K562 (cell line): Measurements from ENCODE around the gene RARG. TPM values are rescaled to one million over a fixed set of nuclear protein-coding genes. Genes with fewer than 3 reads are reported as not detected.

ENCODE experiments used
- ATF7 ChIP-seq: fragments of 450-650 bp; IDR thresholded peaks from 2 replicates; pipeline ENCODE4 v1.7.1; 2014; ENCODE audit warnings: mild to moderate bottlenecking, moderate library complexity
- CC2D1A ChIP-seq: fragments of 450-650 bp; IDR thresholded peaks from 2 replicates; pipeline ENCODE4 v1.6.1; 2017; ENCODE audit warnings: mild to moderate bottlenecking
- HCFC1 ChIP-seq: IDR thresholded peaks from 2 replicates; pipeline ENCODE4 v1.6.1; 2012; ENCODE audit warnings: low read depth, low read length, improper control_type of control experiment
- HNRNPLL ChIP-seq: fragments of 200-400 bp; formaldehyde crosslinking; IDR thresholded peaks from 2 replicates; pipeline ENCODE4 v1.6.1; 2017; ENCODE audit warnings: low read length, low read depth, mild to moderate bottlenecking; ENCODE audit not compliant: poor library complexity, severe bottlenecking
- ILF3 ChIP-seq: fragments of 450-650 bp; IDR thresholded peaks from 2 replicates; pipeline ENCODE4 v1.6.1; 2018; ENCODE audit warnings: antibody characterized with exemption, mild to moderate bottlenecking, moderate library complexity, borderline replicate concordance
- NBN ChIP-seq: fragments of 450-650 bp; IDR thresholded peaks from 2 replicates; pipeline ENCODE4 v1.6.1; 2016; ENCODE audit warnings: low read depth, mild to moderate bottlenecking
- RAD21 ChIP-seq, 2 experiments: fragments of 250-450 bp in 1 of 2; fragments of 450-650 bp in 1 of 2; sonication (Bioruptor Pico) in 1 of 2; formaldehyde crosslinking in 1 of 2; IDR thresholded peaks in 1 of 2; conservative IDR thresholded peaks in 1 of 2; 2 replicates each; pipeline versions ENCODE4 v1.4.0 to v1.8.0; 2020 to 2022; ENCODE audit warnings: mild to moderate bottlenecking in 2 of 2, moderate library complexity in 1 of 2
- RFX5 ChIP-seq: IDR thresholded peaks from 2 replicates; pipeline ENCODE4 v1.6.1; 2011; ENCODE audit warnings: low read depth, mild to moderate bottlenecking, improper control_type of control experiment, low read length
- RUNX1 ChIP-seq: sonication (generic); IDR thresholded peaks from 2 replicates; pipeline ENCODE4 v1.6.1; 2016; ENCODE audit warnings: antibody characterized with exemption, low read depth
- SMARCC2 ChIP-seq: fragments of 450-650 bp; IDR thresholded peaks from 2 replicates; pipeline ENCODE4 v1.6.1; 2017; ENCODE audit warnings: antibody characterized with exemption, moderate library complexity, mild to moderate bottlenecking, low read depth
- ZNF232 ChIP-seq: sonication (generic); formaldehyde crosslinking; IDR thresholded peaks from 2 replicates; pipeline ENCODE4 v1.8.0; 2022; ENCODE audit warnings: mild to moderate bottlenecking, missing genetic modification reagents
- polyA plus RNA-seq, 8 experiments: library from polyadenylated mRNA; depleted of rRNA in 4 of 8; stranded (reverse) in 5 of 8; unstranded in 3 of 8; fragments of >200 nt; fragmentation: Nextera tagmentation in 2 of 8; fragmentation: Illumina TruSeq in 1 of 8; extraction: Ambion mirVana in 2 of 8; extraction: Trizol in 1 of 8; gene quantifications; 2 replicates each; pipeline versions ENCODE4 v1.2.1 to v1.2.3, GENCODE V29; 2011 to 2014; ENCODE audit warnings: inconsistent platforms in 1 of 8, missing spikeins in 1 of 8
- total RNA-seq, 7 experiments: library from RNA; depleted of rRNA in 6 of 7; stranded (reverse); fragments of >200 nt in 6 of 7; fragmentation: Illumina TruSeq in 2 of 7; extraction: Trizol in 2 of 7; gene quantifications; 2 replicates each; pipeline versions ENCODE4 v1.2.1 to v1.2.3, GENCODE V29; 2011 to 2021; ENCODE audit warnings: low replicate concordance in 1 of 7
- TF ChIP-seq, protein P1 (sequence below): fragments of 200-600 bp; sonication (generic); IDR thresholded peaks from one replicate; pipeline ENCODE4 v1.6.1; 2012; ENCODE audit warnings: mild to moderate bottlenecking, low read depth, low read length, inconsistent platforms
- TF ChIP-seq, protein P2 (sequence below), 2 experiments: fragments of 450-650 bp; conservative IDR thresholded peaks; 2 replicates each; pipeline ENCODE4 v1.6.1; 2017; ENCODE audit warnings: mild to moderate bottlenecking in 2 of 2, moderate library complexity in 2 of 2
- TF ChIP-seq, protein P3 (sequence below): fragments of 250-450 bp; sonication (Bioruptor Pico); IDR thresholded peaks from 2 replicates; pipeline ENCODE4 v1.4.0; 2020; ENCODE audit warnings: borderline replicate concordance

RARG gene
- total and polyA plus RNA-seq, 9 of the 15 experiments (the other 6 are each of a cell fraction or from before 2014, with no cell fraction given) = 0.18 to 7.6 (median 3.8) TPM

DNA sequence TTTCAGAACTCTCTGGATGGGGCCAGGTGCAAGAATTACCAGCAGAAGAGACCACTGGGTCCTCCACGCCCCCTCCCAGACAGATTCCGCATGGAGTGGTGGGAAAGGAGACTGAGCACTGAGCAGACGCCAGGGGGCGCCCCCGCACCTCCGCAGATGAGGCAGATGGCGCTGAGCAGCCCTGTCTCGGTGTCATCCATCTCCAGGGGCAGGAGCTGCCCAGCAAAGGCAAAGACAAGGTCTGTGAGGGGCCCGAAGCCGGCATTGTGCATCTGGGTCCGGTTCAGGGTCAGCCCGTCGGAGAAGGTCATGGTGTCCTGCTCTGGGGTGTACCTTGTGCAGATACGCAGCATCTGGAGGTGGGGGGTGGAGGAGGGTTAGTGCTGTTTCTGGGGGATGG, 18.7 kb downstream of the RARG start (continued):
- TF ChIP-seq, protein P1, sequence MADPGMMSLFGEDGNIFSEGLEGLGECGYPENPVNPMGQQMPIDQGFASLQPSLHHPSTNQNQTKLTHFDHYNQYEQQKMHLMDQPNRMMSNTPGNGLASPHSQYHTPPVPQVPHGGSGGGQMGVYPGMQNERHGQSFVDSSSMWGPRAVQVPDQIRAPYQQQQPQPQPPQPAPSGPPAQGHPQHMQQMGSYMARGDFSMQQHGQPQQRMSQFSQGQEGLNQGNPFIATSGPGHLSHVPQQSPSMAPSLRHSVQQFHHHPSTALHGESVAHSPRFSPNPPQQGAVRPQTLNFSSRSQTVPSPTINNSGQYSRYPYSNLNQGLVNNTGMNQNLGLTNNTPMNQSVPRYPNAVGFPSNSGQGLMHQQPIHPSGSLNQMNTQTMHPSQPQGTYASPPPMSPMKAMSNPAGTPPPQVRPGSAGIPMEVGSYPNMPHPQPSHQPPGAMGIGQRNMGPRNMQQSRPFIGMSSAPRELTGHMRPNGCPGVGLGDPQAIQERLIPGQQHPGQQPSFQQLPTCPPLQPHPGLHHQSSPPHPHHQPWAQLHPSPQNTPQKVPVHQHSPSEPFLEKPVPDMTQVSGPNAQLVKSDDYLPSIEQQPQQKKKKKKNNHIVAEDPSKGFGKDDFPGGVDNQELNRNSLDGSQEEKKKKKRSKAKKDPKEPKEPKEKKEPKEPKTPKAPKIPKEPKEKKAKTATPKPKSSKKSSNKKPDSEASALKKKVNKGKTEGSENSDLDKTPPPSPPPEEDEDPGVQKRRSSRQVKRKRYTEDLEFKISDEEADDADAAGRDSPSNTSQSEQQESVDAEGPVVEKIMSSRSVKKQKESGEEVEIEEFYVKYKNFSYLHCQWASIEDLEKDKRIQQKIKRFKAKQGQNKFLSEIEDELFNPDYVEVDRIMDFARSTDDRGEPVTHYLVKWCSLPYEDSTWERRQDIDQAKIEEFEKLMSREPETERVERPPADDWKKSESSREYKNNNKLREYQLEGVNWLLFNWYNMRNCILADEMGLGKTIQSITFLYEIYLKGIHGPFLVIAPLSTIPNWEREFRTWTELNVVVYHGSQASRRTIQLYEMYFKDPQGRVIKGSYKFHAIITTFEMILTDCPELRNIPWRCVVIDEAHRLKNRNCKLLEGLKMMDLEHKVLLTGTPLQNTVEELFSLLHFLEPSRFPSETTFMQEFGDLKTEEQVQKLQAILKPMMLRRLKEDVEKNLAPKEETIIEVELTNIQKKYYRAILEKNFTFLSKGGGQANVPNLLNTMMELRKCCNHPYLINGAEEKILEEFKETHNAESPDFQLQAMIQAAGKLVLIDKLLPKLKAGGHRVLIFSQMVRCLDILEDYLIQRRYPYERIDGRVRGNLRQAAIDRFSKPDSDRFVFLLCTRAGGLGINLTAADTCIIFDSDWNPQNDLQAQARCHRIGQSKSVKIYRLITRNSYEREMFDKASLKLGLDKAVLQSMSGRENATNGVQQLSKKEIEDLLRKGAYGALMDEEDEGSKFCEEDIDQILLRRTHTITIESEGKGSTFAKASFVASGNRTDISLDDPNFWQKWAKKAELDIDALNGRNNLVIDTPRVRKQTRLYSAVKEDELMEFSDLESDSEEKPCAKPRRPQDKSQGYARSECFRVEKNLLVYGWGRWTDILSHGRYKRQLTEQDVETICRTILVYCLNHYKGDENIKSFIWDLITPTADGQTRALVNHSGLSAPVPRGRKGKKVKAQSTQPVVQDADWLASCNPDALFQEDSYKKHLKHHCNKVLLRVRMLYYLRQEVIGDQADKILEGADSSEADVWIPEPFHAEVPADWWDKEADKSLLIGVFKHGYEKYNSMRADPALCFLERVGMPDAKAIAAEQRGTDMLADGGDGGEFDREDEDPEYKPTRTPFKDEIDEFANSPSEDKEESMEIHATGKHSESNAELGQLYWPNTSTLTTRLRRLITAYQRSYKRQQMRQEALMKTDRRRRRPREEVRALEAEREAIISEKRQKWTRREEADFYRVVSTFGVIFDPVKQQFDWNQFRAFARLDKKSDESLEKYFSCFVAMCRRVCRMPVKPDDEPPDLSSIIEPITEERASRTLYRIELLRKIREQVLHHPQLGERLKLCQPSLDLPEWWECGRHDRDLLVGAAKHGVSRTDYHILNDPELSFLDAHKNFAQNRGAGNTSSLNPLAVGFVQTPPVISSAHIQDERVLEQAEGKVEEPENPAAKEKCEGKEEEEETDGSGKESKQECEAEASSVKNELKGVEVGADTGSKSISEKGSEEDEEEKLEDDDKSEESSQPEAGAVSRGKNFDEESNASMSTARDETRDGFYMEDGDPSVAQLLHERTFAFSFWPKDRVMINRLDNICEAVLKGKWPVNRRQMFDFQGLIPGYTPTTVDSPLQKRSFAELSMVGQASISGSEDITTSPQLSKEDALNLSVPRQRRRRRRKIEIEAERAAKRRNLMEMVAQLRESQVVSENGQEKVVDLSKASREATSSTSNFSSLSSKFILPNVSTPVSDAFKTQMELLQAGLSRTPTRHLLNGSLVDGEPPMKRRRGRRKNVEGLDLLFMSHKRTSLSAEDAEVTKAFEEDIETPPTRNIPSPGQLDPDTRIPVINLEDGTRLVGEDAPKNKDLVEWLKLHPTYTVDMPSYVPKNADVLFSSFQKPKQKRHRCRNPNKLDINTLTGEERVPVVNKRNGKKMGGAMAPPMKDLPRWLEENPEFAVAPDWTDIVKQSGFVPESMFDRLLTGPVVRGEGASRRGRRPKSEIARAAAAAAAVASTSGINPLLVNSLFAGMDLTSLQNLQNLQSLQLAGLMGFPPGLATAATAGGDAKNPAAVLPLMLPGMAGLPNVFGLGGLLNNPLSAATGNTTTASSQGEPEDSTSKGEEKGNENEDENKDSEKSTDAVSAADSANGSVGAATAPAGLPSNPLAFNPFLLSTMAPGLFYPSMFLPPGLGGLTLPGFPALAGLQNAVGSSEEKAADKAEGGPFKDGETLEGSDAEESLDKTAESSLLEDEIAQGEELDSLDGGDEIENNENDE = no peak
- TF ChIP-seq NBN = 0 out of 2 replicates have a peak, but pooled peaks have one; percentile 35
- TF ChIP-seq, protein P2, sequence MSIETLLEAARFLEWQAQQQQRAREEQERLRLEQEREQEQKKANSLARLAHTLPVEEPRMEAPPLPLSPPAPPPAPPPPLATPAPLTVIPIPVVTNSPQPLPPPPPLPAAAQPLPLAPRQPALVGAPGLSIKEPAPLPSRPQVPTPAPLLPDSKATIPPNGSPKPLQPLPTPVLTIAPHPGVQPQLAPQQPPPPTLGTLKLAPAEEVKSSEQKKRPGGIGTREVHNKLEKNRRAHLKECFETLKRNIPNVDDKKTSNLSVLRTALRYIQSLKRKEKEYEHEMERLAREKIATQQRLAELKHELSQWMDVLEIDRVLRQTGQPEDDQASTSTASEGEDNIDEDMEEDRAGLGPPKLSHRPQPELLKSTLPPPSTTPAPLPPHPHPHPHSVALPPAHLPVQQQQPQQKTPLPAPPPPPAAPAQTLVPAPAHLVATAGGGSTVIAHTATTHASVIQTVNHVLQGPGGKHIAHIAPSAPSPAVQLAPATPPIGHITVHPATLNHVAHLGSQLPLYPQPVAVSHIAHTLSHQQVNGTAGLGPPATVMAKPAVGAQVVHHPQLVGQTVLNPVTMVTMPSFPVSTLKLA (conservative IDR thresholded peaks at IDR 0.05) = peak in 1 of 2 experiments; percentile 35; a peak in 1 of 4 replicates
- peak; percentile 95 for TF ChIP-seq CC2D1A
- TF ChIP-seq ATF7 = peak; percentile 42; the same call in 1 of the 2 replicates
- peak; percentile 98 to 99 for TF ChIP-seq RAD21 (CRISPR knock-in tag; conservative IDR thresholded peaks at IDR 0.05 in 1 of 2, IDR thresholded peaks at IDR 0.05 in 1 of 2)
- no peak for TF ChIP-seq SMARCC2
- no peak for TF ChIP-seq ILF3
- TF ChIP-seq ZNF232 (CRISPR knock-in tag) = no peak
- TF ChIP-seq HCFC1 = 0 out of 2 replicates have a peak, but pooled peaks have one; percentile 12
- TF ChIP-seq, protein P3, sequence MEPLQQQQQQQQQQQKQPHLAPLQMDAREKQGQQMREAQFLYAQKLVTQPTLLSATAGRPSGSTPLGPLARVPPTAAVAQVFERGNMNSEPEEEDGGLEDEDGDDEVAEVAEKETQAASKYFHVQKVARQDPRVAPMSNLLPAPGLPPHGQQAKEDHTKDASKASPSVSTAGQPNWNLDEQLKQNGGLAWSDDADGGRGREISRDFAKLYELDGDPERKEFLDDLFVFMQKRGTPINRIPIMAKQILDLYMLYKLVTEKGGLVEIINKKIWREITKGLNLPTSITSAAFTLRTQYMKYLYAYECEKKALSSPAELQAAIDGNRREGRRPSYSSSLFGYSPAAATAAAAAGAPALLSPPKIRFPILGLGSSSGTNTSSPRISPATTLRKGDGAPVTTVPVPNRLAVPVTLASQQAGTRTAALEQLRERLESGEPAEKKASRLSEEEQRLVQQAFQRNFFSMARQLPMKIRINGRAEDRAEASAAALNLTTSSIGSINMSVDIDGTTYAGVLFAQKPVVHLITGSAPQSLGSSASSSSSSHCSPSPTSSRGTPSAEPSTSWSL (CRISPR knock-in tag) = 0 out of 2 replicates have a peak, but pooled peaks have one; percentile 68
- peak; percentile 37 for TF ChIP-seq HNRNPLL
- TF ChIP-seq RUNX1 = 0 out of 2 replicates have a peak, but pooled peaks have one; percentile 39
- 0 out of 2 replicates have a peak, but pooled peaks have one; percentile 21 for TF ChIP-seq RFX5
